ENCODE measurements around the gene SNX6. TPM values are rescaled to one million over a fixed set of nuclear protein-coding genes. Genes with fewer than 3 reads are reported as not detected.

SNX6 gene
- total RNA-seq, 3 donors from 2014 or later (not counting 1 experiment from before 2014, with no cell fraction given), result 62.6 to 77.7 (median 67.1) TPM

DNA sequence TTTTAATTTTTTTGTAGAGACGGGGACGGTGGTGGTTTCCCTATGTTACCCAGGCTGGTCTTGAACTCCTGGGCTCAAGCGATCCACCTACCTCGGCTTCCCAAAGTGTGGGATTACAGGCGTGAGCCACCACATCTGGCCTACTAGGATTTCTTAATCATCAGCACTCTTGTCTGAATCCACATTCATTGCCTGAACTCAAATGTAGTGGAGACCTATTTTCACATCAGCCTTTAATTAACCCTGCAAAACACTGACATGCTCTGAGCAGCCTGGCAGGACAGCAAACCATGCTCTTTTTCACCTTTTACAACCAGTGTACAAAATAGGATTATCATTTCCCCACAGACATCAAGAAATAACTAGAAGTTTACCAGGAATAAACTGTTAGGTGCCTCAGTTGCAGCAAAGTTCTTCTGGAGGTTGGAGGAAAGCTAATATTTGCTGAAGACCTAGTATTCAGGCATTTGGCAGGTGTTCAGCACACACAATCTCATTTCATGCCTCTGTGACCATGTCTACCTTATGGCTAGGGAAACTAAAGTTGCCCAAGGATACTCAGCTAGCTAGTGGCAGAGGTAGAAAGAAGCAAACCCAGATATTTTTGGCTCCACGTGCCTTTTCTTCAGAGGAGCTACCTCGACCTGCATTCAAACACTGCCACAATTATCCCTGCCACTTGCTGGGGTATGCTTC lies 46.7 kb upstream of the SNX6 start:
- ATAC-seq (no peak), DNase-seq (no peak)
- Histone ChIP-seq H3K36me3 (ENCODE audit: control insufficient read depth, insufficient read depth, low read length) (no peaks in the 10 kb centered on the region), H3K27ac (ENCODE audit: low read length) (no peak overlapping the region), H3K4me3 (ENCODE audit: low read length) (no peak overlapping the region), H3K4me1 (ENCODE audit: control insufficient read depth, insufficient read depth, low read length) (no peaks in the 10 kb centered on the region), H3K27me3 (ENCODE audit: control insufficient read depth, insufficient read depth, low read length) (no peaks in the 10 kb centered on the region), H3K9me3 (ENCODE audit: control insufficient read depth, insufficient read depth, low read length) (no peaks in the 10 kb centered on the region)
- Mint-ChIP-seq H3K27ac (no peak overlapping the region), H3K4me3 (no peak overlapping the region), H3K9me3 (no peaks in the 10 kb centered on the region), H3K27me3 (ENCODE audit: low read depth in 2 of 2) (peaks cover 0 to 3% of the 10 kb centered on the region in 2 donors), H3K4me1 (no peaks in the 10 kb centered on the region), H3K36me3 (no peaks in the 10 kb centered on the region)
- TF ChIP-seq, protein P1, sequence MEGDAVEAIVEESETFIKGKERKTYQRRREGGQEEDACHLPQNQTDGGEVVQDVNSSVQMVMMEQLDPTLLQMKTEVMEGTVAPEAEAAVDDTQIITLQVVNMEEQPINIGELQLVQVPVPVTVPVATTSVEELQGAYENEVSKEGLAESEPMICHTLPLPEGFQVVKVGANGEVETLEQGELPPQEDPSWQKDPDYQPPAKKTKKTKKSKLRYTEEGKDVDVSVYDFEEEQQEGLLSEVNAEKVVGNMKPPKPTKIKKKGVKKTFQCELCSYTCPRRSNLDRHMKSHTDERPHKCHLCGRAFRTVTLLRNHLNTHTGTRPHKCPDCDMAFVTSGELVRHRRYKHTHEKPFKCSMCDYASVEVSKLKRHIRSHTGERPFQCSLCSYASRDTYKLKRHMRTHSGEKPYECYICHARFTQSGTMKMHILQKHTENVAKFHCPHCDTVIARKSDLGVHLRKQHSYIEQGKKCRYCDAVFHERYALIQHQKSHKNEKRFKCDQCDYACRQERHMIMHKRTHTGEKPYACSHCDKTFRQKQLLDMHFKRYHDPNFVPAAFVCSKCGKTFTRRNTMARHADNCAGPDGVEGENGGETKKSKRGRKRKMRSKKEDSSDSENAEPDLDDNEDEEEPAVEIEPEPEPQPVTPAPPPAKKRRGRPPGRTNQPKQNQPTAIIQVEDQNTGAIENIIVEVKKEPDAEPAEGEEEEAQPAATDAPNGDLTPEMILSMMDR (IDR thresholded peaks at IDR 0.05), result no peak
- WGBS (ENCODE audit: insufficient coverage), result 83% methylated on average over 7 of the region's 7 CpGs
- intact Hi-C loops (cut with micrococcal nuclease), result loop anchor here (10.0 kb wide), 1 partner anchor 238 kb away; no protein-coding TSS in a partner anchor

DNA sequence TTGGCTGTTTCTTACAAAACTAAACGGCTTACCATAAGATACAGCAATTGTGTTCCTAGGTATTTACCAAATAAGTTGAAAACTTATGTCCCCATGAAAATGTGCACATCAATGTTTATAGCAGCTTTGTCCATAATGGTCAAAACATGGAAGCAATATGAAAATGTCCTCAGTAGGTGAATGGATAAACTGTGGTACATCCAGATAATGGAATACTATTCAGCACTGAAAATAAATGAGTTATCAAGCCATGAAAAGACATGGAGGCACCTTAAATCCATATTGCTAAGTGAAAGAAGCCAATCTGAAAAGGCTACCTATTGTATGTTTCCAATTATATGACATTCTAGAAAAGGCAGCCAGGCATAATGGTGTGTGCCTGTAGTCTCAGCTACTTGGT lies 43.8 kb upstream of the SNX6 start:
- intact Hi-C loops (cut with micrococcal nuclease), result loop anchor here (5.0 to 10.0 kb wide), 2 partner anchors 241 to 744 kb away; no protein-coding TSS in a partner anchor
- Histone ChIP-seq H3K4me3 (ENCODE audit: low read length) (no peak overlapping the region), H3K9me3 (ENCODE audit: control insufficient read depth, insufficient read depth, low read length) (no peaks in the 10 kb centered on the region), H3K27ac (ENCODE audit: low read length) (no peak overlapping the region), H3K36me3 (ENCODE audit: control insufficient read depth, insufficient read depth, low read length) (no peaks in the 10 kb centered on the region), H3K4me1 (ENCODE audit: control insufficient read depth, insufficient read depth, low read length) (no peaks in the 10 kb centered on the region), H3K27me3 (ENCODE audit: control insufficient read depth, insufficient read depth, low read length) (no peaks in the 10 kb centered on the region)
- Mint-ChIP-seq H3K36me3 (no peaks in the 10 kb centered on the region), H3K4me3 (no peak overlapping the region), H3K9me3 (no peaks in the 10 kb centered on the region), H3K27ac (no peak overlapping the region), H3K27me3 (ENCODE audit: low read depth in 2 of 2) (no peaks in the 10 kb centered on the region), H3K4me1 (no peaks in the 10 kb centered on the region)
- WGBS (ENCODE audit: insufficient coverage), result 100% methylated on average over 1 of the region's 1 CpG
- ATAC-seq (no peak), DNase-seq (no peak)
- TF ChIP-seq, protein P1 (IDR thresholded peaks at IDR 0.05), result no peak

DNA sequence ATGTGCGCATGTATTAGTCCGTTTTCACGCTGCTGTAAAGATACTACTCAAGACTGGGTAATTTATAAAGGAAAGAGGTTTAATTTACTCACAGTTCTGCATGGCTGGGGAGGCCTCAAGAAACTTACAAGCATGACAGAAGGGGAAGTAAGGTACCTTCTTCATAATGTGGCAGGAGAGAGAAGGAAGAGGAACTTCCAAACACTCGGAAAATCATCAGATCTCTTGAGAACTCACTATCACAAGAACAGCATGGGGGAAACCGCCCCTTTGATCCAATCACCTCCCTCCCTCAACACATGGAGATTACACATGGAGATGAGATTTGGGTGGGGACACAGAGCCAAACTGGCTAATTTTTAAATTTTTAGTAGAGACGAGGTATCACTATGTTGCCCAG lies 41.8 kb upstream of the SNX6 start:
- H3K27ac ChIP-seq (ENCODE audit: low read length), result no peak overlapping the region
- ATAC-seq (no peak), DNase-seq (no peak)
- Mint-ChIP-seq H3K9me3 (no peaks in the 10 kb centered on the region), H3K27me3 (ENCODE audit: low read depth in 2 of 2) (no peaks in the 10 kb centered on the region), H3K27ac (no peak overlapping the region), H3K36me3 (no peaks in the 10 kb centered on the region), H3K4me1 (no peaks in the 10 kb centered on the region), H3K4me3 (no peak overlapping the region)
- no peaks in the 10 kb centered on the region for H3K4me1 ChIP-seq (ENCODE audit: control insufficient read depth, insufficient read depth, low read length)
- H3K4me3 ChIP-seq (ENCODE audit: low read length), result no peak overlapping the region
- no peaks in the 10 kb centered on the region for H3K9me3 ChIP-seq (ENCODE audit: control insufficient read depth, insufficient read depth, low read length)
- WGBS (ENCODE audit: insufficient coverage), result 78% methylated on average over 4 of the region's 6 CpGs
- H3K36me3 ChIP-seq (ENCODE audit: control insufficient read depth, insufficient read depth, low read length), result no peaks in the 10 kb centered on the region
- intact Hi-C loops (cut with micrococcal nuclease), result loop anchor here (1.0 to 10.0 kb wide), 3 partner anchors 52 to 746 kb away; no protein-coding TSS in a partner anchor
- TF ChIP-seq, protein P1 (IDR thresholded peaks at IDR 0.05), result no peak
- H3K27me3 ChIP-seq (ENCODE audit: control insufficient read depth, insufficient read depth, low read length), result no peaks in the 10 kb centered on the region

DNA sequence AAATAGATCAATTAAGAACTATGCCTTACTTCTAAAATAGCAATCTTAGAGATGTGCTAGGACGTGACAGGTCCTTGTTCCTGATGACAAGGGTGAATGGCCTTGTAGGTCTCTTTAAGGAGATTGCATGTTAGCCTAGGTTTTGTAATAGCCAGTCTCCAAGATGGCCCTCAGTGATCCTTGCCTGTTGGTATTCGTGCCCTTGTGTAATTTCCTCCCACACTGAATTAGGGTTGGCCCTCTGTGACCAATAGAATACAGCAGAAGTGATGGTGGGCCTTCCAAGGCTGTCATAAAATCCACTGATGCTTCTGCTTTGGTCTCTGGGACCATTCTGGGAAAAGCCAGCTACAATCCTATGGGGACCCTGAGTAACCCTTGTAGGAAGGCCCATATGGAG lies 38.2 kb upstream of the SNX6 start:
- H3K27me3 Mint-ChIP-seq (ENCODE audit: low read depth in 2 of 2), result peaks cover 0 to 3% of the 10 kb centered on the region in 2 donors
- WGBS (ENCODE audit: insufficient coverage), result 72% methylated on average over 2 of the region's 2 CpGs

More for the DNA sequence above, 38.2 kb upstream of the SNX6 start:
- DNase-seq (no peak), ATAC-seq (no peak)
- Mint-ChIP-seq H3K27ac (no peak overlapping the region), H3K4me3 (no peak overlapping the region), H3K4me1 (no peaks in the 10 kb centered on the region), H3K9me3 (no peaks in the 10 kb centered on the region), H3K36me3 (no peaks in the 10 kb centered on the region)
- no peaks in the 10 kb centered on the region for H3K4me1 ChIP-seq (ENCODE audit: control insufficient read depth, insufficient read depth, low read length)
- no peak overlapping the region for H3K4me3 ChIP-seq (ENCODE audit: low read length)
- TF ChIP-seq, protein P1 (IDR thresholded peaks at IDR 0.05), result no peak
- no peaks in the 10 kb centered on the region for H3K27me3 ChIP-seq (ENCODE audit: control insufficient read depth, insufficient read depth, low read length)
- H3K36me3 ChIP-seq (ENCODE audit: control insufficient read depth, insufficient read depth, low read length), result no peaks in the 10 kb centered on the region
- no peak overlapping the region for H3K27ac ChIP-seq (ENCODE audit: low read length)
- H3K9me3 ChIP-seq (ENCODE audit: control insufficient read depth, insufficient read depth, low read length), result no peaks in the 10 kb centered on the region
- intact Hi-C loops (cut with micrococcal nuclease), result no loop called here

Measured in natural killer cell (primary cell).